PC-9 (cell line): ENCODE results near the gene PIGN. TPM values are rescaled to one million over a fixed set of nuclear protein-coding genes. Genes with fewer than 3 reads are reported as not detected.

Source experiments
- BruUV-seq: library from RNA; stranded (reverse); fragments of 400-500 nt; replicated peaks from 2 replicates; lab custom pipeline; 2021; lab: Mats Ljungman, UMichigan
- CTCF ChIA-PET: fragments of 300-600 bp; sonication (Branson Sonifier 250); formaldehyde crosslinking; loops from one replicate; lab custom pipeline; 2022; ENCODE audit warnings: antibody characterized with exemption; lab: Charles Lee
- POLR2A ChIA-PET: fragments of 300-600 bp; sonication (Branson Sonifier 250); formaldehyde crosslinking; loops from one replicate; lab custom pipeline; 2022; ENCODE audit warnings: antibody characterized with exemption; ENCODE audit not compliant: unreplicated experiment; lab: Charles Lee
- DNase-seq, 2 experiments: peaks; one replicate each; pipeline versions ENCODE4 v3.0.0 to v3.0.0-alpha.2; 2015 to 2022; ENCODE audit warnings: mixed read lengths in 1 of 2
- H2AFZ ChIP-seq: fragments of 200-600 bp; sonication (generic); 2 replicates; pipeline ENCODE4 v1.8.1; 2017; ENCODE audit warnings: antibody characterized with exemption
- H3F3A ChIP-seq: fragments of 200-600 bp; sonication (generic); 2 replicates; pipeline ENCODE4 v1.8.1; 2017; ENCODE audit warnings: antibody characterized with exemption, mild to moderate bottlenecking, low read depth; ENCODE audit not compliant: insufficient read depth
- H3K27ac ChIP-seq: fragments of 200-600 bp; sonication (generic); 2 replicates; pipeline ENCODE4 v1.6.1; 2016; ENCODE audit warnings: mixed run types
- H3K27me3 ChIP-seq: fragments of 200-600 bp; sonication (generic); 2 replicates; pipeline ENCODE4 v1.6.1; 2016; ENCODE audit warnings: low read depth, mixed run types; ENCODE audit not compliant: insufficient read depth
- H3K36me3 ChIP-seq: fragments of 200-600 bp; sonication (generic); 2 replicates; pipeline ENCODE4 v1.6.1; 2016; ENCODE audit warnings: low read depth, mixed run types
- H3K4me1 ChIP-seq: fragments of 200-600 bp; sonication (generic); replicated peaks from 2 replicates; pipeline ENCODE4 v1.6.1; 2016; ENCODE audit warnings: mixed run types; ENCODE audit not compliant: insufficient read depth
- H3K4me2 ChIP-seq: fragments of 200-600 bp; sonication (generic); 2 replicates; pipeline ENCODE4 v1.6.1; 2017; ENCODE audit warnings: mixed run types
- H3K4me3 ChIP-seq: fragments of 200-600 bp; sonication (generic); 2 replicates; pipeline ENCODE4 v1.6.1; 2016; ENCODE audit warnings: mixed run types
- H3K79me2 ChIP-seq: fragments of 200-600 bp; sonication (generic); 2 replicates; pipeline ENCODE4 v1.6.1; 2017; ENCODE audit warnings: low read depth, mixed run types
- H3K9me2 ChIP-seq: fragments of 200-600 bp; sonication (generic); 2 replicates; pipeline ENCODE4 v1.8.1; 2017; ENCODE audit warnings: mild to moderate bottlenecking; ENCODE audit not compliant: insufficient read depth
- H3K9me3 ChIP-seq: fragments of 200-600 bp; sonication (generic); 2 replicates; pipeline ENCODE4 v1.8.1; 2016; ENCODE audit warnings: low read depth; ENCODE audit not compliant: insufficient read depth
- H4K20me1 ChIP-seq: fragments of 200-600 bp; sonication (generic); 2 replicates; pipeline ENCODE4 v1.8.1; 2017; ENCODE audit not compliant: insufficient read depth
- EZH2 ChIP-seq: fragments of 200-600 bp; sonication (generic); IDR thresholded peaks from 2 replicates; pipeline ENCODE4 v1.8.0; 2017; ENCODE audit warnings: antibody characterized with exemption, low read depth
- intact Hi-C: fragments of 100-400 bp; cut with micrococcal nuclease; formaldehyde crosslinking; loops from one replicate; pipeline ENCODE4 v1.10.0; 2022; ENCODE audit not compliant: unreplicated experiment
- total RNA-seq: library from RNA; stranded (reverse); gene quantifications from 2 replicates; pipeline ENCODE4 v1.2.3, GENCODE V29; 2021
- TF ChIP-seq, protein P1 (sequence below): fragments of 200-600 bp; sonication (generic); conservative IDR thresholded peaks from 2 replicates; pipeline ENCODE4 v1.6.1; 2017; ENCODE audit warnings: mixed run types, antibody characterized with exemption, mild to moderate bottlenecking, moderate library complexity

PIGN gene
- total RNA-seq, 1 experiment from 2014 or later, result 20.3 TPM

DNA sequence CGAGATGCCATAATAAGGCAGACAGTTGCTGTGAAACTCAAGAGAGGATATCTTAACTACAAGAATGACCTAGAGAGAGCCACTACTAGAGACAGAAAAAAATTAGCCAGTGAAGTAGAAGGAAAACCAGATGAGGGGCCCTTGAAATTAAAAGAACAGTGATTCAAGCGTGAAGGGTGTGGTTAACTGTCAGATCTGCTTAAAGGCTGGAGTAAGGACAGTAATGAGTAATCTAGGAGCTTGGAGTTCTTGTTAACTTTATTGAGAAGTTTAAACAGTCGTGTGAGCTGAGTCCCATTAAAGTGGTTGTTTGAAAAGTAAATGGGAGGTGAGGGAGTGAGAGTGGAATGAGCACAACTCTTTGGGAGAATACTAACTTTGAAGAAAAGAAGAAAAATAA, 21.3 kb downstream of the PIGN start:
- intact Hi-C loops, result no loop called here
- Histone ChIP-seq H3K36me3 (no peaks in the 10 kb centered on the region), H3K9me2 (no peaks in the 10 kb centered on the region; the same call in 1 of the 2 replicates), H3K4me2 (no peak overlapping the region), H3K4me1 (no peaks in the 10 kb centered on the region), H3K4me3 (no peak overlapping the region), H3F3A (no peaks in the 10 kb centered on the region), H3K79me2 (no peaks in the 10 kb centered on the region; the same call in 1 of the 2 replicates), H4K20me1 (no peaks in the 10 kb centered on the region), H3K27me3 (no peaks in the 10 kb centered on the region), H2AFZ (no peak overlapping the region), H3K27ac (no peak overlapping the region), H3K9me3 (no peaks in the 10 kb centered on the region)
- ChIA-PET POLR2A (no interaction called here), CTCF (no interaction called here)
- BruUV-seq, result no TSS peak
- DNase-seq, result no peak
- TF ChIP-seq EZH2, result no peak
- TF ChIP-seq, protein P1, sequence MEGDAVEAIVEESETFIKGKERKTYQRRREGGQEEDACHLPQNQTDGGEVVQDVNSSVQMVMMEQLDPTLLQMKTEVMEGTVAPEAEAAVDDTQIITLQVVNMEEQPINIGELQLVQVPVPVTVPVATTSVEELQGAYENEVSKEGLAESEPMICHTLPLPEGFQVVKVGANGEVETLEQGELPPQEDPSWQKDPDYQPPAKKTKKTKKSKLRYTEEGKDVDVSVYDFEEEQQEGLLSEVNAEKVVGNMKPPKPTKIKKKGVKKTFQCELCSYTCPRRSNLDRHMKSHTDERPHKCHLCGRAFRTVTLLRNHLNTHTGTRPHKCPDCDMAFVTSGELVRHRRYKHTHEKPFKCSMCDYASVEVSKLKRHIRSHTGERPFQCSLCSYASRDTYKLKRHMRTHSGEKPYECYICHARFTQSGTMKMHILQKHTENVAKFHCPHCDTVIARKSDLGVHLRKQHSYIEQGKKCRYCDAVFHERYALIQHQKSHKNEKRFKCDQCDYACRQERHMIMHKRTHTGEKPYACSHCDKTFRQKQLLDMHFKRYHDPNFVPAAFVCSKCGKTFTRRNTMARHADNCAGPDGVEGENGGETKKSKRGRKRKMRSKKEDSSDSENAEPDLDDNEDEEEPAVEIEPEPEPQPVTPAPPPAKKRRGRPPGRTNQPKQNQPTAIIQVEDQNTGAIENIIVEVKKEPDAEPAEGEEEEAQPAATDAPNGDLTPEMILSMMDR, result no peak

DNA sequence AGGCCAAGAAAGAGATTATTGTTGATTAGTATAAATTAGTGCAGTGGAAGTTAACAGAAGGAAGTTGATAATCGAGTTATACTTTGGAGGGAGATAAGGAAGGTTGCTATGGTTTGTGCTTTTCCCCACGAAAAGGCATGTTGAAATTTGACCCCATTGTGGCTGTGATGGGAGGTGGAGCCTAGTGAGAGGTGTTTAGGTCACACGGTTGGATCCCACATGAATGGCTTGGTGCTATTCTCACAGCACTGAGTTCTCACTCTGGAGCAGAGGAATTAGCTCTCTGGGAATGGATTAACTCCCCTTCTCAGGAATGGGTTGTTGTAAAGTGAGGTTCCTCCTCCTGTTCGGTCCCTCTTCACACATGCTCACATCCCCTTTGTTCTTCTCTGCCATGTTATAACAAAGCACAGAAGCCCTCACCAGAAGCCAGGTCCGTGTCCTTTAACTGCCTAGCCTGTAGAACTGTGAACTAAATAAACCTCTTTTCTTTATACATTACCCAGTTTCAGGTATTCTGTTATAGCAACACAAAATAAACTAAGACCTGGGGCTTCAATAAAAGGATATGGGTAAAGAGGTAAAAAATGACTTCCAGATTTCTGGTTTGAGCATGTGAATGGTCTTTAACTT, 21.9 kb downstream of the PIGN start:
- no peaks in the 10 kb centered on the region for H3F3A ChIP-seq
- ChIA-PET CTCF (no interaction called here), POLR2A (no interaction called here)
- intact Hi-C loops, result no loop called here
- no peak overlapping the region for H3K4me2 ChIP-seq
- H4K20me1 ChIP-seq, result no peaks in the 10 kb centered on the region
- no peak overlapping the region for H3K4me3 ChIP-seq
- no peaks in the 10 kb centered on the region; the same call in 1 of the 2 replicates for H3K79me2 ChIP-seq
- no peaks in the 10 kb centered on the region for H3K4me1 ChIP-seq
- TF ChIP-seq EZH2, result no peak
- TF ChIP-seq, protein P1, result no peak
- no peak for DNase-seq
- H3K9me3 ChIP-seq, result no peaks in the 10 kb centered on the region
- BruUV-seq, result no TSS peak
- no peak overlapping the region for H3K27ac ChIP-seq
- H2AFZ ChIP-seq, result no peak overlapping the region
- no peaks in the 10 kb centered on the region for H3K27me3 ChIP-seq
- H3K9me2 ChIP-seq, result no peaks in the 10 kb centered on the region; the same call in 1 of the 2 replicates
- no peaks in the 10 kb centered on the region for H3K36me3 ChIP-seq

DNA sequence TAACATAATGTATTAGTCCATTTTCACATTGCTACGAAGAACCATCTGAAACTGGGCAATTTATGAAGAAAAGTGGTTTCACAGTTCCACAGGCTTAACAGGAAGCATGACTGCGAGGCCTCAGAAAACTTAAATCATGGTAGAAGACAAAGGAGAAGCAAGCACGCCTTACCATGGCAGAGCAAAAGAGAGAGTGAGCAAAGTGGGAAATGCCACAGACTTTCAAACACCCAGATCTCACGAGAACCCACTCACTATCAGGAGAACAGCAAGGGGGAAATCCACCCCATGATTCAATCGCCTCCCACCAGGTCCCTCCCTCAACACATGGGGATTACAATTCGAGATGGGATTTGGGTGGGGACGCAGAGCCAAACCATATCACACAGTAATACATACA, 22.5 kb downstream of the PIGN start:
- no peak for DNase-seq
- no peaks in the 10 kb centered on the region for H3K9me3 ChIP-seq

More for the DNA sequence above, 22.5 kb downstream of the PIGN start:
- no TSS peak for BruUV-seq
- H3K36me3 ChIP-seq, result no peaks in the 10 kb centered on the region
- H3K4me3 ChIP-seq, result no peak overlapping the region
- no peaks in the 10 kb centered on the region for H3K27me3 ChIP-seq
- intact Hi-C loops, result no loop called here
- no peak overlapping the region for H3K27ac ChIP-seq
- no peaks in the 10 kb centered on the region; the same call in 1 of the 2 replicates for H3K79me2 ChIP-seq
- no peaks in the 10 kb centered on the region for H3K4me1 ChIP-seq
- no peak overlapping the region for H3K4me2 ChIP-seq
- POLR2A ChIA-PET, result no interaction called here
- H3K9me2 ChIP-seq, result no peaks in the 10 kb centered on the region; the same call in 1 of the 2 replicates
- no peaks in the 10 kb centered on the region for H4K20me1 ChIP-seq
- no peaks in the 10 kb centered on the region for H3F3A ChIP-seq
- CTCF ChIA-PET, result no interaction called here
- no peak overlapping the region for H2AFZ ChIP-seq
- TF ChIP-seq EZH2, result no peak
- TF ChIP-seq, protein P1, result no peak
